IMR-90 (cell line): ENCODE data around the gene HNRNPH1.
"Not testable (repeated sequence)": the region's sequence is repeated elsewhere in the genome, so short reads cannot be mapped to it uniquely, and the experiment has no call there.

Experiments used
- BHLHE40 ChIP-seq: fragments of 150-350 bp; IDR thresholded peaks from 2 replicates; pipeline ENCODE4 v1.6.1; 2016; ENCODE audit warnings: mild to moderate bottlenecking, low read depth, low read length
- CTCF ChIP-seq: conservative IDR thresholded peaks from 2 replicates; pipeline ENCODE4 v1.5.1; 2012; ENCODE audit warnings: mild to moderate bottlenecking, low read depth, low read length, improper control_type of control experiment
- POLR2A ChIP-seq: IDR thresholded peaks from 2 replicates; pipeline ENCODE4 v1.6.1; 2012; ENCODE audit warnings: mild to moderate bottlenecking, low read depth, low read length

- not testable (repeated sequence) for TF ChIP-seq CTCF, BHLHE40, POLR2A
Observed at GRCh38 chr5:179649166-179649703, 25.8 kb upstream of the HNRNPH1 start.
